ENCODE measurements around the gene AXL.

Gene AXL

GRCh38 chr19:41235480-41235879 is 16.5 kb downstream of the AXL start:
- DNase-seq (ENCODE audit: low read depth): no peak

GRCh38 chr19:41238244-41238643 is 19.2 kb downstream of the AXL start:
- DNase-seq (ENCODE audit: low read depth): no peak

- DNase-seq (ENCODE audit: low read depth): no peak
These were observed 20.3 kb downstream of the AXL start for GRCh38 chr19:41239363-41239762.

- DNase-seq (ENCODE audit: low read depth): no peak
These were observed 21.0 kb downstream of the AXL start for GRCh38 chr19:41239961-41240574.

- no peak for DNase-seq (ENCODE audit: low read depth)
These were observed 22.8 kb downstream of the AXL start for GRCh38 chr19:41241859-41242258.

GRCh38 chr19:41244117-41244516 is 25.1 kb downstream of the AXL start:
- no peak for DNase-seq (ENCODE audit: low read depth)

GRCh38 chr19:41245843-41246242 is 26.8 kb downstream of the AXL start:
- no peak for DNase-seq (ENCODE audit: low read depth)

- DNase-seq (ENCODE audit: low read depth): no peak
These were observed 29.9 kb downstream of the AXL start for GRCh38 chr19:41248895-41249294.

- DNase-seq (ENCODE audit: low read depth): no peak
These were observed 30.8 kb downstream of the AXL start for GRCh38 chr19:41249707-41250423.

- DNase-seq (ENCODE audit: low read depth): no peak
These were observed 34.6 kb downstream of the AXL start for GRCh38 chr19:41253660-41254059.

GRCh38 chr19:41255171-41255570 is 36.1 kb downstream of the AXL start:
- no peak for DNase-seq (ENCODE audit: low read depth)

- DNase-seq (ENCODE audit: low read depth): no peak
These were observed 42.6 kb downstream of the AXL start for GRCh38 chr19:41261474-41262190.

GRCh38 chr19:41263042-41263849 is 44.2 kb downstream of the AXL start:
- DNase-seq (ENCODE audit: low read depth): peak; percentile 79

- peak; percentile 99 for DNase-seq (ENCODE audit: low read depth)
These were observed 45.0 kb downstream of the AXL start, which contains the start of gene HNRNPUL1 for GRCh38 chr19:41263850-41264580. HNRNPUL1 (plus strand) TSS chr19:41264372; CDS start chr19:41264504, 132 bp downstream.

GRCh38 chr19:41264581-41265394 is 45.8 kb downstream of the AXL start:
- DNase-seq (ENCODE audit: low read depth): peak; percentile 63

GRCh38 chr19:41265395-41266153 is 46.6 kb downstream of the AXL start:
- peak; percentile 1 for DNase-seq (ENCODE audit: low read depth)

- no peak for DNase-seq (ENCODE audit: low read depth)
These were observed 50.0 kb downstream of the AXL start for GRCh38 chr19:41269055-41269454.

GRCh38 chr19:41269571-41269970 is 50.5 kb downstream of the AXL start:
- DNase-seq (ENCODE audit: low read depth): no peak

- DNase-seq (ENCODE audit: low read depth): no peak
These were observed 54.1 kb downstream of the AXL start for GRCh38 chr19:41273076-41273475.

- no peak for DNase-seq (ENCODE audit: low read depth)
These were observed 55.8 kb downstream of the AXL start for GRCh38 chr19:41274802-41275201.

Measured in activated T-cell treated with anti-CD3 and anti-CD28 coated beads for 24 hours (primary cell).